Retinal pigment epithelial cell (primary cell): ENCODE results near the gene BCL2.
A peak's percentile ranks its signal among the peaks of the same experiment; 100 is the strongest.

ENCODE experiments used
- DNase-seq: peaks from one replicate; pipeline ENCODE4 v3.0.0-alpha.2; 2010; ENCODE audit warnings: low read depth
- H3K4me3 ChIP-seq: 2 replicates; pipeline ENCODE4 v1.5.1; 2011; ENCODE audit warnings: mild to moderate bottlenecking, low read length, control low read depth, moderate library complexity
- TF ChIP-seq, protein P1 (sequence below): conservative IDR thresholded peaks from 2 replicates; pipeline ENCODE4 v1.5.1; 2011; ENCODE audit warnings: low read depth, low read length, control low read depth, inconsistent platforms

Gene BCL2

DNA sequence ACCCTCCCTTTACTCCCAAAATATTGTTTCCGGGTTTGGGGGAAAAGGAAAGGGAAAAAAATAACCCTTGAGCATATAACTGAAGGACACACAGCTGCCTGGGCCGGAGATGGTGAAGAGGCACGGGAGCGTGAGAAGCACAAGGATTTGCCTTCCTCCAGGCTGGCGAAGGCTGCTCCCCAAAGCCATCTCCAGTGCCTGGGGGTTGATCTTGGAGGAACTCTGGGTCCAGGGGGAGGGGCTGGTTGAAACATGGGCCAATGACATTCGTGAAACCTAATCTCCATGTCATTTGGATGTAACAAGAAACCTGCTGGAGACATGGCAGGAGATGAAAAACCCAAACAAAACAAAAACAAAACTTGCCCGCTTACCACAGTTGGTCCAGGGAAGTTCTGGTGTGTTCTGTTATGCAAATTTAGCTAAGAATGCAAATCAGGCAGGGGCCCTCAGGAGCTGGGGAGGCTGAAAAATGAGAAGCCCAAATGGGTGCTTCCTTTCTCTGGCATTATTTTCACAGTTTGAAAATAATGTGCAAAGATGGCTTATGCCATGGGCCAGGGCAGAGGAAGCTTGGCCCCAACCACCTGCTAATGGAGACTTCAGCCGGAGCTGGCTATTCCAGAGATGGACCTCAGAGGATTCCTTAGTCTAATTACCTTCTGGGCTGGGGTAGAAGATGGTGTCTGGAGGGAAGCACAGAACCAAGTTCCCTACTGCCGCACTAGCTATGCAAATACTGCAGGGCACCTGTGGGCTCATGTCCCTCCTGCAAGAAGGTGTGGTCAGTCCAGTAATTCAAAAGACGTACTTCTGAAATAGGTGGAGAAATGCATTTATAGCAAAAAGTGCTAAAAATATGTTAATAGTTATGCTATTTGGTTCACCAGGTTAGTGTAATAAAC, 180.9 kb downstream of the BCL2 start:
- TF ChIP-seq, protein P1, sequence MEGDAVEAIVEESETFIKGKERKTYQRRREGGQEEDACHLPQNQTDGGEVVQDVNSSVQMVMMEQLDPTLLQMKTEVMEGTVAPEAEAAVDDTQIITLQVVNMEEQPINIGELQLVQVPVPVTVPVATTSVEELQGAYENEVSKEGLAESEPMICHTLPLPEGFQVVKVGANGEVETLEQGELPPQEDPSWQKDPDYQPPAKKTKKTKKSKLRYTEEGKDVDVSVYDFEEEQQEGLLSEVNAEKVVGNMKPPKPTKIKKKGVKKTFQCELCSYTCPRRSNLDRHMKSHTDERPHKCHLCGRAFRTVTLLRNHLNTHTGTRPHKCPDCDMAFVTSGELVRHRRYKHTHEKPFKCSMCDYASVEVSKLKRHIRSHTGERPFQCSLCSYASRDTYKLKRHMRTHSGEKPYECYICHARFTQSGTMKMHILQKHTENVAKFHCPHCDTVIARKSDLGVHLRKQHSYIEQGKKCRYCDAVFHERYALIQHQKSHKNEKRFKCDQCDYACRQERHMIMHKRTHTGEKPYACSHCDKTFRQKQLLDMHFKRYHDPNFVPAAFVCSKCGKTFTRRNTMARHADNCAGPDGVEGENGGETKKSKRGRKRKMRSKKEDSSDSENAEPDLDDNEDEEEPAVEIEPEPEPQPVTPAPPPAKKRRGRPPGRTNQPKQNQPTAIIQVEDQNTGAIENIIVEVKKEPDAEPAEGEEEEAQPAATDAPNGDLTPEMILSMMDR, result no peak
- no peak overlapping the region for H3K4me3 ChIP-seq
- no peak for DNase-seq

DNA sequence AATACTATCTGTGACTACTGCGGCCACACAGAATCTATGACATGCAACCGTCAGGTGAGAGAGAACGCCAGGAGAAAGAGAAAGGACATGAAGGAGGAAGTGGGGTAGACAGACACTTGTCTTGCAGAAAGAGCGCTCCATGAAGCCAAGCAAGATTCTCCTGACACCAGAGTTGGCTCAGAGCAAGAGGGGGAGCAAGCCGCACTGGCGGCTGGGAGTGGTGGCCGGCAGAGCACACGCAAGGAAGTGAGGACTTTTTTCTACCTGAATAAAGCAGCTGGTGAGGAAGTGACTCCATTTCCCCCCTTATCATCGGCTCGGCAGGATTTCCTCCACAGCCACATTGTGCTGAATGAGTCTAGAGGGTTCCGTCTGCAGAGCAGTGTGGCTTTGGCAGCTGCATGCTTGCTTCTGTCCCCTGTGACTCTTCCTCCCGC, 181.6 kb downstream of the BCL2 start:
- no peak overlapping the region for H3K4me3 ChIP-seq
- DNase-seq, result no peak
- TF ChIP-seq, protein P1, result no peak

DNA sequence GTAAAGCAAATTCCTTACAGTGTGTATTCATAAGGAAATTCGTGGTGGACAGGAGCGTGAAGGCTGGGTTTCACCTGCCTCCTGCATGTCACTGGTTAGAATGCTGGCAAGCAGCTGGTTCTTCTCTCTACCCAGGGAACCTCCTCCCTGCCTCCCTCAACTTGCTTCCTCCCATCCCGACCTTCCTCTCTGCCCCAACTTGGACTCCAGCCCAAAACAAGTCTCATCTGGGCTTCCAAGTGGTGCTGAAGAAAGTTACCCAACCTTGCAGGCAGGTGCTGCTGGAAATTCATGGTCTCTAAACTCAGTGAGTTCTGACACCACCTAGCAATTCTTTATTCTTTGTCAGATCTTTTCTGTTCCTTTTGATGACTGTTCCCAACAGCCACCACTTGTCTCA, 184.5 kb downstream of the BCL2 start:
- no peak for DNase-seq
- H3K4me3 ChIP-seq, result no peak overlapping the region
- TF ChIP-seq, protein P1, result no peak

DNA sequence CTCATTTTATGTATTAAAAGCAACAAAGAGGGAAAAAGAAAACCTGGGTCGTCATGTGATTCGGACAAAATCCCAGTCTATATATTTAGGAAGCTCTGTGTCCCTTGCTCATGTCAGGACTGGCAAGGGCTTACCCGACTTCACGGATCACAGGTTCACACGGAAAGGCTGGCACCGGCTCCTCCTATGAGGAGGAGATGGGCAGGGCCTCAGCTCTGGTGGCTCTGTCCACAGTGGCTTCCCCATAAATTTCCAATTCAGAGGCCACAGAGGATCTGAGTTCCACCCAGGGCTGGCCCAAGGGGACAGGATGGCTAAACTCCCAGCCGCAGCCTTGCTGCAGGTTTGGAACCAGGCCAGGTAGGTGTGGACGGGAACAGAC, 186.8 kb downstream of the BCL2 start:
- no peak for DNase-seq
- TF ChIP-seq, protein P1, result no peak
- no peak overlapping the region for H3K4me3 ChIP-seq

DNA sequence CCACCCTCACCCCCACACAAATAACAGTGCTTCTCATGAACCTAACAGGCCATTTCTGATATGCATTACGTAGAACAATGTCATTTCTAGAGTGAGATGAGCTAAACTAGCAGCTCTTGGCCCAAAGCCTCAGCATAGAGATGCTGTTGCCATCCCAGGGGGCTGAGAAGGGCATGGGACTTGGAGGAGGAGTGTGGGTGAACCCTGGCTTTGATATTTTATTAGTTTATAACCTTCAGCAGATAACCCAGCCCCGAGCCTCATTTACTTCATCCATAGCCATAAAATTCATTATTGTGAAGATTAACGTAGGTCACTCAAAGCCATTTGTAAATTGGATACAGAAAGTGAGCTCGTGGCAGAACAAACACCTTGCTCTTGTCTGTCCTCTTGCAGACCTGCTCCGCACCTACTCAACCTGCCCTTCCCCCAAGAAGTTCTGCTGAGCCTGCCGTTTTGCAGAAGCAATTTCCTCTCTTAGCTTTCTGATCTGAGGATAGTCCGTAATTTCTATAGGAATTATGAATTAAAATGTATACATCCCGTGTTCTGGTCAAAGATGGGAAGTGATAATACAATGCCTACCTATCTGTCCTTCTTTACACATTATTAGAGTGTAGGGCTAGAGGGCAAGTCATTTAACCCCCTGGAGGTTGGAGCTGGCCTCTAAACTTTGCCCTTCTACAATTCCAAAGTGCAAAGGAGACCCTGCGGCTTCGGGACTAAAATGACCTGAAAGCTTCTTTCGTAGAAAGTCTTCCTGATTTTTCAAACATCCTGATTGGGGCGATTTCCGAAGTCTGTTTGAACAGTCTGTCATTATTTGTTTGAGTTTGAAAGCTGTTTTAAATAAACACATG, 187.4 kb downstream of the BCL2 start:
- TF ChIP-seq, protein P1, result no peak
- H3K4me3 ChIP-seq, result no peak overlapping the region
- DNase-seq, result no peak

DNA sequence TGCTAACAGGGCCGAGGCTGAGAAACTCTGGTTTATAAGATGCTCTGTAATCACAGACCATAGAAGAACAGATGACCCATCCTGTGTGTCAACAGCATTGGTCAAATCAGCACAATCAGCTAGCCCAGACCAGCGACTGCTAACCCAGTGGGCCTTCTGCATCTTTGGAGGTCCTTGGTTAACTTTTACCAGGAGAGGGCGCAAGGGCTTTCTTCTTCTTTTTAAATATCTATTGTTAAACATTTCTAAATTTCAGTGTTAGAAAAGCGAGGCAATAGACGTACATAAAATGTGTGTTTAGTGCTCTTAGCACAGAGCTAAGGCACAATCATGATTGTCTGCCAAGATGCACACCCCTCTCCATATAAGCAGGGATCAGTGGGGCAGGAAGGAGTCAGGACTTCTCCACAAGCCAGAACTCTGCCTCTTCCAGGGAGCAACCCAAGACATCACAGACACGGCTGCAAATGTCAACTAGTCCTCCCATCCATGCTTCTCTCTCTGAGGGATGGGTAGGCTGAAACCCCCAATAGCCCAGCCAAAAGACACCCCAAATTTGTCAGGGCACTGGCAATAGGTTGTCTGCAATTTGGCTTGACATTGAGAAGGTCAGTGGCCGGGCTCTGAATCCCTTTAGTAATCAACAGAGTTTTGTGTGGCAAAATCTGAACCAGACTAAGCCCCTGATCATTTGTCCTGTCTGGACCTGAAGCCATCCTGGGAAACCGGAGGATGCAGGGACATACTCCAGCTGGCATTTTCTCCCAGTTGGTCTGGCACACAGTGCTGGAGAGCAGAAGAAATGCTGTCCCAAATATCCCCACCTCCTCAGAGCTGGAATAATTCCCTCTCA, 188.2 kb downstream of the BCL2 start:
- DNase-seq, result no peak
- TF ChIP-seq, protein P1, result peak; percentile 73
- no peak overlapping the region for H3K4me3 ChIP-seq
